HCT116 (cell line): Measurements from ENCODE around the gene VPS37B. TPM values are rescaled to one million over a fixed set of nuclear protein-coding genes. Genes with fewer than 3 reads are reported as not detected.
"Not testable (repeated sequence)": the region's sequence is repeated elsewhere in the genome, so short reads cannot be mapped to it uniquely, and the experiment has no call there.

ENCODE experiments used
- ATAC-seq: fragments of 200-7000 bp; cut with Tn5 transposase; 2 replicates; pipeline ENCODE4 v1.9.1; 2020; ENCODE audit warnings: mild to moderate bottlenecking, moderate library complexity
- BruUV-seq: library from RNA; stranded (reverse); fragments of 400-500 nt; replicated peaks from 2 replicates; lab custom pipeline; 2021; lab: Mats Ljungman, UMichigan
- CTCF ChIA-PET: fragments of 300-600 bp; sonication (Branson Sonifier 250); formaldehyde crosslinking; loops from one replicate; lab custom pipeline; 2021; ENCODE audit warnings: antibody characterized with exemption; lab: Charles Lee
- POLR2A ChIA-PET: fragments of 300-600, 350-600 bp; sonication (Branson Sonifier 250); formaldehyde crosslinking; loops from one replicate; lab custom pipeline; 2021; ENCODE audit warnings: antibody characterized with exemption; lab: Charles Lee
- RAD21 ChIA-PET, 2 experiments: fragments of 300-600 bp; sonication (Branson Sonifier 250); formaldehyde crosslinking; loops; one replicate each; lab custom pipeline; 2023; ENCODE audit warnings: low total read pairs in 2 of 2; ENCODE audit not compliant: uncharacterized antibody in 2 of 2, unreplicated experiment in 2 of 2, low non-redundant PET in 1 of 2; lab: Charles Lee
- DNase-seq: peaks from one replicate; pipeline ENCODE4 v3.0.0-alpha.2; 2010; ENCODE audit warnings: low read depth, low spot score
- H2AFZ ChIP-seq: fragments of 200-600 bp; shearing (Covaris generic), sonication (generic); 2 replicates; pipeline ENCODE4 v1.6.1; 2017; ENCODE audit warnings: low read depth, mixed run types, mixed read lengths, antibody characterized with exemption, low read length; ENCODE audit not compliant: poor library complexity, severe bottlenecking
- H3K27ac ChIP-seq: 2 replicates; pipeline ENCODE4 v1.5.1; 2012; ENCODE audit warnings: low read depth, low read length
- H3K27me3 ChIP-seq: fragments of 200-600 bp; sonication (generic); 2 replicates; pipeline ENCODE4 v1.6.1; 2016; ENCODE audit warnings: mixed run types, low read length, mixed read lengths; ENCODE audit not compliant: insufficient read depth
- H3K36me3 ChIP-seq, 2 experiments: fragments of 200-500 bp in 1 of 2; fragments of 200-600 bp in 1 of 2; sonication (Bioruptor generic) in 1 of 2; sonication (generic) in 1 of 2; 2 replicates each; pipeline versions ENCODE4 v1.5.1 to v1.6.1; 2014 to 2016; ENCODE audit warnings: low read length in 2 of 2, inconsistent platforms in 1 of 2, mixed read lengths in 1 of 2, mixed run types in 1 of 2; ENCODE audit not compliant: insufficient read depth in 2 of 2, control insufficient read depth in 1 of 2
- H3K4me1 ChIP-seq, 2 experiments: fragments of 200-600 bp in 1 of 2; sonication (generic) in 1 of 2; 2 replicates each; pipeline versions ENCODE4 v1.5.1 to v1.6.1; 2012 to 2017; ENCODE audit warnings: low read length in 2 of 2, inconsistent platforms in 1 of 2, mild to moderate bottlenecking in 1 of 2, mixed read lengths in 1 of 2, mixed run types in 1 of 2, moderate library complexity in 1 of 2; ENCODE audit not compliant: insufficient read depth in 2 of 2, control insufficient read depth in 1 of 2
- H3K4me2 ChIP-seq: fragments of 200-600 bp; sonication (generic); 2 replicates; pipeline ENCODE4 v1.6.1; 2017; ENCODE audit warnings: mixed run types, low read length, mixed read lengths
- H3K4me3 ChIP-seq, 2 experiments: fragments of 200-600 bp in 1 of 2; sonication (generic) in 1 of 2; replicated peaks in 1 of 2; 2 replicates each; pipeline ENCODE4 v1.5.1; 2011 to 2016; ENCODE audit warnings: low read length in 2 of 2, control low read depth in 1 of 2, low read depth in 1 of 2, mild to moderate bottlenecking in 1 of 2, mixed read lengths in 1 of 2, mixed run types in 1 of 2
- H3K79me2 ChIP-seq: fragments of 200-600 bp; sonication (generic); 2 replicates; pipeline ENCODE4 v1.6.1; 2017; ENCODE audit warnings: mild to moderate bottlenecking, mixed run types, low read length, moderate library complexity, mixed read lengths; ENCODE audit not compliant: insufficient read depth
- H3K9ac ChIP-seq: fragments of 200-600 bp; sonication (generic); 2 replicates; pipeline ENCODE4 v1.6.1; 2016; ENCODE audit warnings: low read length, mixed read lengths
- H3K9me2 ChIP-seq: fragments of 200-600 bp; sonication (generic), shearing (Covaris generic); 2 replicates; pipeline ENCODE4 v1.6.1; 2017; ENCODE audit warnings: mixed run types, mild to moderate bottlenecking, moderate library complexity; ENCODE audit not compliant: insufficient read depth
- H3K9me3 ChIP-seq, 2 experiments: fragments of 200-500 bp in 1 of 2; fragments of 200-600 bp in 1 of 2; sonication (Bioruptor generic) in 1 of 2; sonication (generic) in 1 of 2; 2 replicates each; pipeline ENCODE4 v1.6.1; 2014 to 2017; ENCODE audit warnings: low read length in 2 of 2, mixed read lengths in 2 of 2, inconsistent platforms in 1 of 2, low read depth in 1 of 2, mild to moderate bottlenecking in 1 of 2, mixed run types in 1 of 2, moderate library complexity in 1 of 2; ENCODE audit not compliant: control insufficient read depth in 1 of 2, insufficient read depth in 1 of 2
- H4K20me1 ChIP-seq: fragments of 200-600 bp; sonication (generic), shearing (Covaris generic); 2 replicates; pipeline ENCODE4 v1.6.1; 2017; ENCODE audit warnings: mixed run types, mild to moderate bottlenecking, moderate library complexity; ENCODE audit not compliant: insufficient read depth
- ATF3 ChIP-seq: IDR thresholded peaks from 2 replicates; pipeline ENCODE4 v1.6.1; 2012
- ELF1 ChIP-seq: IDR thresholded peaks from 2 replicates; pipeline ENCODE4 v1.6.1; 2012; ENCODE audit warnings: low read depth, borderline replicate concordance
- JUND ChIP-seq: IDR thresholded peaks from 2 replicates; pipeline ENCODE4 v1.6.1; 2012
- REST ChIP-seq: IDR thresholded peaks from 2 replicates; pipeline ENCODE4 v1.6.1; 2012; ENCODE audit warnings: low read depth
- SRF ChIP-seq: IDR thresholded peaks from 2 replicates; pipeline ENCODE4 v1.6.1; 2012; ENCODE audit warnings: low read depth
- TCF7L2 ChIP-seq: IDR thresholded peaks from 2 replicates; pipeline ENCODE4 v1.7.0; 2011; ENCODE audit warnings: borderline replicate concordance, inconsistent platforms; ENCODE audit not compliant: insufficient read depth, insufficient read length; ENCODE audit errors: extremely low read depth
- YY1 ChIP-seq: IDR thresholded peaks from 2 replicates; pipeline ENCODE4 v1.6.1; 2011; ENCODE audit warnings: low read length, low read depth, moderate library complexity, mild to moderate bottlenecking; ENCODE audit not compliant: insufficient replicate concordance; ENCODE audit errors: extremely low read depth
- ZFX ChIP-seq: fragments of 450-650 bp; IDR thresholded peaks from 2 replicates; pipeline ENCODE4 v1.6.1; 2017
- intact Hi-C: fragments of 100-400 bp; cut with micrococcal nuclease; formaldehyde crosslinking; loops from 2 replicates; pipeline ENCODE4 v1.10.0; 2022
- total RNA-seq: library from RNA; stranded (reverse); gene quantifications from one replicate; pipeline ENCODE4 v1.2.1, GENCODE V29; 2021; ENCODE audit not compliant: unreplicated experiment

VPS37B gene
- total RNA-seq, 1 experiment from 2014 or later: 55.0 TPM

GRCh38 chr12:122878780-122879612 lies 16.9 kb downstream of the VPS37B start (continued):
- TF ChIP-seq ZFX: no peak
- no peak for TF ChIP-seq ATF3
- TF ChIP-seq REST: no peak
- TF ChIP-seq YY1: no peak
- no peak for TF ChIP-seq SRF
- no peak for TF ChIP-seq JUND
- TF ChIP-seq, all 23 proteins: peak for 0

- no peaks in the 10 kb centered on the region for H3K9me3 ChIP-seq
- RAD21 ChIA-PET: no interaction called here
- H3K4me2 ChIP-seq: no peak overlapping the region
- CTCF ChIA-PET: no interaction called here
- intact Hi-C loops: no loop called here
- peaks cover 26% of the 10 kb centered on the region; the same call in 1 of the 2 replicates for H4K20me1 ChIP-seq
- ATAC-seq: no peak
- no peak overlapping the region for H3K9ac ChIP-seq
- H3K27me3 ChIP-seq: no peaks in the 10 kb centered on the region
- H3K4me3 ChIP-seq: no peak overlapping the region
- peaks cover 4 to 29% of the 10 kb centered on the region in 2 experiments; a peak in 3 of 4 replicates for H3K4me1 ChIP-seq
- H3K27ac ChIP-seq: no peak overlapping the region
- H3K79me2 ChIP-seq: peaks cover 100% of the 10 kb centered on the region
- no peaks in the 10 kb centered on the region for H3K9me2 ChIP-seq
- TF ChIP-seq ZFX (no peak), TCF7L2 (no peak), ELF1 (no peak)
- TF ChIP-seq, all 23 proteins: peak for 0
- Histone ChIP-seq H2AFZ (no peak overlapping the region), H3K36me3 (no peaks in the 10 kb centered on the region; a peak in 1 of 4 replicates)
- POLR2A ChIA-PET: no interaction called here
- no TSS peak for BruUV-seq
- no peak for DNase-seq
Measured at GRCh38 chr12:122876731-122877130, 19.2 kb downstream of the VPS37B start.

- H3K4me2 ChIP-seq, DNase-seq, POLR2A ChIA-PET, ATAC-seq, H3K4me3 ChIP-seq, intact Hi-C loops, H3K9ac ChIP-seq, H3K36me3 ChIP-seq, H3K9me3 ChIP-seq, RAD21 ChIA-PET, CTCF ChIA-PET, BruUV-seq, H3K27me3 ChIP-seq, H3K9me2 ChIP-seq, H2AFZ ChIP-seq, H3K27ac ChIP-seq: not testable (repeated sequence)
- peaks cover 4 to 26% of the 10 kb centered on the region in 2 experiments; a peak in 3 of 4 replicates for H3K4me1 ChIP-seq
- H3K79me2 ChIP-seq: peaks cover 100% of the 10 kb centered on the region
- peaks cover 22% of the 10 kb centered on the region; the same call in 1 of the 2 replicates for H4K20me1 ChIP-seq
Measured at GRCh38 chr12:122876281-122876680, 19.6 kb downstream of the VPS37B start.
